Skeletal muscle tissue (tissue), 4 donors: ENCODE results near the gene PRR35. TPM values are rescaled to one million over a fixed set of nuclear protein-coding genes. Genes with fewer than 3 reads are reported as not detected.

ENCODE experiments used
- H3K27ac ChIP-seq: one replicate; pipeline ENCODE4 v1.7.0; 2013; ENCODE audit warnings: mild to moderate bottlenecking, low read depth, low read length, inconsistent platforms
- H3K27me3 ChIP-seq, 3 donors: one replicate each; pipeline ENCODE4 v1.7.0; 2013; ENCODE audit warnings: low read length in 3 of 3; ENCODE audit not compliant: control insufficient read depth in 3 of 3, insufficient read depth in 3 of 3
- H3K36me3 ChIP-seq, 3 donors: one replicate each; pipeline ENCODE4 v1.7.0; 2013; ENCODE audit warnings: low read length in 3 of 3; ENCODE audit not compliant: control insufficient read depth in 3 of 3, insufficient read depth in 3 of 3
- H3K4me1 ChIP-seq, 3 donors: one replicate each; pipeline ENCODE4 v1.7.0; 2013; ENCODE audit warnings: low read length in 3 of 3, mild to moderate bottlenecking in 3 of 3; ENCODE audit not compliant: control insufficient read depth in 3 of 3, insufficient read depth in 3 of 3
- H3K4me3 ChIP-seq, 3 donors: one replicate each; pipeline ENCODE4 v1.7.0; 2013; ENCODE audit warnings: low read length in 3 of 3
- H3K9ac ChIP-seq, 3 donors: one replicate each; pipeline ENCODE4 v1.7.0; 2013; ENCODE audit warnings: low read length in 3 of 3, mild to moderate bottlenecking in 3 of 3, moderate library complexity in 2 of 3, low read depth in 1 of 3
- H3K9me3 ChIP-seq, 3 donors: one replicate each; pipeline ENCODE4 v1.7.0; 2013; ENCODE audit warnings: low read length in 3 of 3; ENCODE audit not compliant: control insufficient read depth in 3 of 3
- total RNA-seq: library from RNA; depleted of rRNA; stranded (reverse); fragments of >200 nt; gene quantifications from one replicate; pipeline ENCODE4 v1.2.3, GENCODE V29; 2014
- donor health status: Osteomylitis.

The PRR35 gene
- total RNA-seq, 1 donor from 2014 or later = not detected

GRCh38 chr16:536746-537145, 23.4 kb upstream of the PRR35 start:
- Histone ChIP-seq H3K27ac (peak overlapping the region; percentile 95), H3K9ac (peak overlapping the region in 1 of 3 donors; percentile 33), H3K27me3 (no peaks in the 10 kb centered on the region), H3K9me3 (no peaks in the 10 kb centered on the region), H3K4me1 (peaks cover 38 to 49% (median 39%) of the 10 kb centered on the region in 3 donors), H3K36me3 (peaks cover 3 to 10% (median 3%) of the 10 kb centered on the region in 3 donors), H3K4me3 (no peak overlapping the region)

GRCh38 chr16:537415-538335, 22.5 kb upstream of the PRR35 start:
- H3K27ac ChIP-seq = peak overlapping the region; percentile 95
- H3K27me3 ChIP-seq = no peaks in the 10 kb centered on the region
- H3K9me3 ChIP-seq = no peaks in the 10 kb centered on the region
- H3K4me1 ChIP-seq = peaks cover 36 to 49% (median 38%) of the 10 kb centered on the region in 3 donors
- H3K4me3 ChIP-seq = no peak overlapping the region
- peaks cover 3 to 10% (median 3%) of the 10 kb centered on the region in 3 donors for H3K36me3 ChIP-seq
- H3K9ac ChIP-seq = peak overlapping the region in 1 of 3 donors; percentile 33

- Histone ChIP-seq H3K4me1 (peaks cover 17 to 29% (median 20%) of the 10 kb centered on the region in 3 donors), H3K9me3 (no peaks in the 10 kb centered on the region), H3K27ac (no peak overlapping the region), H3K4me3 (no peak overlapping the region), H3K36me3 (peaks cover 3 to 10% (median 3%) of the 10 kb centered on the region in 3 donors), H3K9ac (no peak overlapping the region), H3K27me3 (no peaks in the 10 kb centered on the region)
Observed at GRCh38 chr16:539901-540530, 20.2 kb upstream of the PRR35 start.

- H3K36me3 ChIP-seq = peaks cover 3 to 10% (median 3%) of the 10 kb centered on the region in 3 donors
- no peak overlapping the region for H3K27ac ChIP-seq
- H3K9me3 ChIP-seq = no peaks in the 10 kb centered on the region
- H3K9ac ChIP-seq = peak overlapping the region in 1 of 3 donors; percentile 16
- H3K4me1 ChIP-seq = peaks cover 9 to 21% (median 12%) of the 10 kb centered on the region in 3 donors
- H3K27me3 ChIP-seq = no peaks in the 10 kb centered on the region
- H3K4me3 ChIP-seq = no peak overlapping the region
Observed at GRCh38 chr16:540645-541340, 19.4 kb upstream of the PRR35 start.

GRCh38 chr16:543301-544164, 16.7 kb upstream of the PRR35 start:
- no peak overlapping the region for H3K9ac ChIP-seq
- no peak overlapping the region for H3K27ac ChIP-seq
- no peak overlapping the region for H3K4me3 ChIP-seq
- peaks cover 0 to 3% (median 2%) of the 10 kb centered on the region in 3 donors for H3K36me3 ChIP-seq
- H3K27me3 ChIP-seq = no peaks in the 10 kb centered on the region
- H3K4me1 ChIP-seq = peaks cover 3 to 8% (median 6%) of the 10 kb centered on the region in 3 donors
- H3K9me3 ChIP-seq = no peaks in the 10 kb centered on the region

GRCh38 chr16:544517-544916, 15.7 kb upstream of the PRR35 start:
- Histone ChIP-seq H3K36me3 (peaks cover 2 to 5% (median 3%) of the 10 kb centered on the region in 3 donors), H3K27ac (no peak overlapping the region), H3K4me3 (no peak overlapping the region), H3K9me3 (no peaks in the 10 kb centered on the region), H3K9ac (no peak overlapping the region), H3K27me3 (no peaks in the 10 kb centered on the region), H3K4me1 (peaks cover 3 to 8% (median 6%) of the 10 kb centered on the region in 3 donors)

GRCh38 chr16:546909-547770, 13.1 kb upstream of the PRR35 start:
- Histone ChIP-seq H3K36me3 (peaks cover 4 to 11% (median 10%) of the 10 kb centered on the region in 3 donors), H3K4me1 (no peaks in the 10 kb centered on the region), H3K4me3 (no peak overlapping the region)

GRCh38 chr16:548586-548985, 11.6 kb upstream of the PRR35 start:
- no peaks in the 10 kb centered on the region for H3K9me3 ChIP-seq
- no peak overlapping the region for H3K4me3 ChIP-seq
- H3K4me1 ChIP-seq = no peaks in the 10 kb centered on the region
- H3K27ac ChIP-seq = no peak overlapping the region
- no peaks in the 10 kb centered on the region for H3K27me3 ChIP-seq
- no peak overlapping the region for H3K9ac ChIP-seq
- peaks cover 4 to 14% (median 10%) of the 10 kb centered on the region in 3 donors for H3K36me3 ChIP-seq

More at GRCh38 chr16:546909-547770, 13.1 kb upstream of the PRR35 start:
- no peak overlapping the region for H3K27ac ChIP-seq
- H3K9ac ChIP-seq = no peak overlapping the region
- no peaks in the 10 kb centered on the region for H3K9me3 ChIP-seq
- H3K27me3 ChIP-seq = no peaks in the 10 kb centered on the region
